Keratinocyte (primary cell): ENCODE data around the gene XCL1. TPM values are rescaled to one million over a fixed set of nuclear protein-coding genes. Genes with fewer than 3 reads are reported as not detected.

Experiments
- DNase-seq: peaks from one replicate; pipeline ENCODE4 v3.0.0-alpha.2; 2011; ENCODE audit warnings: low read depth, missing footprints, low spot score
- FAIRE-seq: peaks from 2 replicates; lab custom pipeline; 2011; peaks lifted over from hg19 to GRCh38; lab: Jason Lieb, UNC
- H2AFZ ChIP-seq: 2 replicates; pipeline ENCODE4 v1.6.0; 2012; ENCODE audit warnings: low read length, control low read depth, inconsistent platforms; ENCODE audit not compliant: control insufficient read depth
- H3K27ac ChIP-seq: 2 replicates; pipeline ENCODE4 v1.5.1; 2011; ENCODE audit warnings: low read length; ENCODE audit not compliant: control insufficient read depth, insufficient read depth
- H3K27me3 ChIP-seq: 3 replicates; pipeline ENCODE4 v1.6.0; 2011; ENCODE audit warnings: low read length; ENCODE audit not compliant: control insufficient read depth, insufficient read depth; ENCODE audit errors: extremely low read depth
- H3K36me3 ChIP-seq, 2 experiments: 2 replicates in 1 of 2; 3 replicates in 1 of 2; pipeline ENCODE4 v1.5.1; 2011; ENCODE audit warnings: low read length in 2 of 2, mild to moderate bottlenecking in 1 of 2; ENCODE audit not compliant: control insufficient read depth in 2 of 2, insufficient read depth in 2 of 2; ENCODE audit errors: extremely low read depth in 1 of 2
- H3K4me1 ChIP-seq: 3 replicates; pipeline ENCODE4 v1.5.1; 2011; ENCODE audit warnings: low read length; ENCODE audit not compliant: control insufficient read depth, insufficient read depth; ENCODE audit errors: extremely low read depth
- H3K4me2 ChIP-seq: 3 replicates; pipeline ENCODE4 v1.6.0; 2011; ENCODE audit warnings: low read depth, low read length; ENCODE audit not compliant: control insufficient read depth, insufficient read depth; ENCODE audit errors: extremely low read depth
- H3K4me3 ChIP-seq, 3 experiments: fragments of 200-600 bp in 1 of 3; sonication (generic) in 1 of 3; 2 replicates in 2 of 3; 3 replicates in 1 of 3; pipeline ENCODE4 v1.5.1; 2011 to 2016; ENCODE audit warnings: low read length in 3 of 3, mild to moderate bottlenecking in 3 of 3, control low read depth in 2 of 3, inconsistent platforms in 1 of 3, low read depth in 1 of 3, mixed read lengths in 1 of 3, mixed run types in 1 of 3, moderate library complexity in 1 of 3; ENCODE audit not compliant: control insufficient read depth in 2 of 3, insufficient read depth in 2 of 3; ENCODE audit errors: extremely low read depth in 1 of 3
- H3K79me2 ChIP-seq: 2 replicates; pipeline ENCODE4 v1.6.0; 2012; ENCODE audit warnings: low read length; ENCODE audit not compliant: control insufficient read depth, insufficient read depth
- H3K9ac ChIP-seq: 3 replicates; pipeline ENCODE4 v1.6.0; 2011; ENCODE audit warnings: low read length; ENCODE audit not compliant: control insufficient read depth, insufficient read depth; ENCODE audit errors: extremely low read depth
- H3K9me1 ChIP-seq: 3 replicates; pipeline ENCODE4 v1.6.0; 2011; ENCODE audit warnings: low read length; ENCODE audit not compliant: control insufficient read depth, insufficient read depth; ENCODE audit errors: extremely low read depth
- H3K9me3 ChIP-seq: 2 replicates; pipeline ENCODE4 v1.5.1; 2012; ENCODE audit warnings: low read depth, low read length; ENCODE audit not compliant: control insufficient read depth
- H4K20me1 ChIP-seq: 3 replicates; pipeline ENCODE4 v1.6.0; 2011; ENCODE audit warnings: low read length; ENCODE audit not compliant: control insufficient read depth, insufficient read depth; ENCODE audit errors: extremely low read depth
- EZH2 ChIP-seq: IDR thresholded peaks from one replicate; pipeline ENCODE4 v1.6.1; 2012; ENCODE audit warnings: inconsistent platforms, mild to moderate bottlenecking, low read length, moderate library complexity
- dilution Hi-C: fragments of 300-500 bp; cut with MboI; formaldehyde crosslinking; loops from one replicate; pipeline ENCODE4 v1.7.0; 2020; ENCODE audit warnings: low sequenced_read_pairs; ENCODE audit not compliant: extremely low pct_ligation_motif_present
- polyA plus RNA-seq, 5 experiments: library from polyadenylated mRNA; depleted of rRNA in 3 of 5; stranded (reverse) in 3 of 5; stranded (forward) in 1 of 5; unstranded in 1 of 5; fragments of >200 nt; gene quantifications; 1 replicate in 1 of 5; 2 replicates in 3 of 5; 3 replicates in 1 of 5; pipeline versions ENCODE4 v1.2.1 to v1.2.3, GENCODE V29; 2011 to 2012; ENCODE audit warnings: missing spikeins in 2 of 5, low read depth in 1 of 5, low replicate concordance in 1 of 5
- TF ChIP-seq, protein P1 (sequence below), 3 experiments: IDR thresholded peaks in 1 of 3; conservative IDR thresholded peaks in 1 of 3; optimal IDR thresholded peaks in 1 of 3; 2 replicates in 2 of 3; 3 replicates in 1 of 3; pipeline versions ENCODE3 to v1.5.1; 2011; ENCODE audit warnings: low read length in 3 of 3, mild to moderate bottlenecking in 3 of 3, moderate library complexity in 2 of 3, control low read depth in 1 of 3, inconsistent platforms in 1 of 3; ENCODE audit not compliant: insufficient read depth in 2 of 3; ENCODE audit errors: extremely low read depth in 1 of 3

XCL1 gene
- polyA plus RNA-seq, 1 donor (not counting 4 experiments of a cell fraction or from before 2014, with no cell fraction given), result 0.18 TPM

GRCh38 chr1:168605443-168605842 lies 29.0 kb downstream of the XCL1 start:
- Histone ChIP-seq H3K27ac (no peak overlapping the region), H3K4me1 (no peaks in the 10 kb centered on the region), H3K9me3 (no peaks in the 10 kb centered on the region), H3K9me1 (peaks cover 2% of the 10 kb centered on the region), H3K4me2 (no peak overlapping the region), H3K79me2 (no peaks in the 10 kb centered on the region), H3K4me3 (no peak overlapping the region), H2AFZ (no peak overlapping the region), H4K20me1 (no peaks in the 10 kb centered on the region), H3K36me3 (no peaks in the 10 kb centered on the region), H3K27me3 (no peaks in the 10 kb centered on the region), H3K9ac (no peak overlapping the region)
- DNase-seq (no peak), FAIRE-seq (no peak)
- dilution Hi-C loops, result no loop called here
- TF ChIP-seq EZH2, result no peak
- TF ChIP-seq, protein P1, sequence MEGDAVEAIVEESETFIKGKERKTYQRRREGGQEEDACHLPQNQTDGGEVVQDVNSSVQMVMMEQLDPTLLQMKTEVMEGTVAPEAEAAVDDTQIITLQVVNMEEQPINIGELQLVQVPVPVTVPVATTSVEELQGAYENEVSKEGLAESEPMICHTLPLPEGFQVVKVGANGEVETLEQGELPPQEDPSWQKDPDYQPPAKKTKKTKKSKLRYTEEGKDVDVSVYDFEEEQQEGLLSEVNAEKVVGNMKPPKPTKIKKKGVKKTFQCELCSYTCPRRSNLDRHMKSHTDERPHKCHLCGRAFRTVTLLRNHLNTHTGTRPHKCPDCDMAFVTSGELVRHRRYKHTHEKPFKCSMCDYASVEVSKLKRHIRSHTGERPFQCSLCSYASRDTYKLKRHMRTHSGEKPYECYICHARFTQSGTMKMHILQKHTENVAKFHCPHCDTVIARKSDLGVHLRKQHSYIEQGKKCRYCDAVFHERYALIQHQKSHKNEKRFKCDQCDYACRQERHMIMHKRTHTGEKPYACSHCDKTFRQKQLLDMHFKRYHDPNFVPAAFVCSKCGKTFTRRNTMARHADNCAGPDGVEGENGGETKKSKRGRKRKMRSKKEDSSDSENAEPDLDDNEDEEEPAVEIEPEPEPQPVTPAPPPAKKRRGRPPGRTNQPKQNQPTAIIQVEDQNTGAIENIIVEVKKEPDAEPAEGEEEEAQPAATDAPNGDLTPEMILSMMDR (optimal IDR thresholded peaks at IDR 0.05 in 1 of 3, IDR thresholded peaks at IDR 0.05 in 1 of 3, conservative IDR thresholded peaks at IDR 0.05 in 1 of 3; ENCODE audit: extremely low read depth in 1 of 3, insufficient read depth in 2 of 3, low read length in 3 of 3), result no peak

- H3K4me2 ChIP-seq, result no peak overlapping the region
- H3K9ac ChIP-seq, result no peak overlapping the region
- H3K4me3 ChIP-seq, result no peak overlapping the region
- H3K9me1 ChIP-seq, result peaks cover 2% of the 10 kb centered on the region
- no peaks in the 10 kb centered on the region for H3K27me3 ChIP-seq
- no peaks in the 10 kb centered on the region for H3K36me3 ChIP-seq
- no peaks in the 10 kb centered on the region for H3K79me2 ChIP-seq
- FAIRE-seq (no peak), DNase-seq (no peak)
- no peaks in the 10 kb centered on the region for H3K4me1 ChIP-seq
- H3K27ac ChIP-seq, result no peak overlapping the region
- H3K9me3 ChIP-seq, result no peaks in the 10 kb centered on the region
- no peak for TF ChIP-seq EZH2
- H2AFZ ChIP-seq, result no peak overlapping the region
- dilution Hi-C loops, result no loop called here
- no peaks in the 10 kb centered on the region for H4K20me1 ChIP-seq
Measured at GRCh38 chr1:168606096-168606495, 29.7 kb downstream of the XCL1 start.

DNA sequence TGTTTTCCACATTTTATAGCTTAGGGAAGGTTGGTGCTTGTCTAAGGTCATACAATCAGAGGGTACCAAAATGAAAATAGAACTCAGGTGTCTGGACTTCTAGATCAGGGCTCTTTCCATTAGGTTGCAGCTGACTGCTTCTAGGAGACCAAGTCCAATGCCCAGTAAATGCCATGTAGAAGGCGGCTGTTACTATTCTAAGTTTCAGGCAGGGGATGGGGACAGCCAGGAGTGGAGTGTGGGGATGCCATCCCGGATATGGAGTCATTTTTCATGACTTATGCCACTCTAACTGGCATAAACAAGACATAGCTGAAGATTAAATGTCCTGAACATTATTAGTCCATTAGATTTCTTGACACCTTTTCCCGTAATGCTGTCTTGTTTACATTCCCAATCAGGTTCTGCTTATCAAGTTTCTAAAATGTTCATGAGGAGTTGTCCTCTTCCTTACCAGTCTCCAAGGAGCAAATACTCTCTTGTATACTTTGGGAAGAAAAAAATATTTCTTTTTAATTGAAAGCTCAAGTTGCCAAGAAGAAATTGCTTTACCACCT lies 31.5 kb downstream of the XCL1 start:
- Histone ChIP-seq H3K27me3 (no peaks in the 10 kb centered on the region), H2AFZ (no peak overlapping the region), H3K9ac (no peak overlapping the region), H3K4me2 (no peak overlapping the region), H3K9me1 (peaks cover 2% of the 10 kb centered on the region), H3K4me3 (no peak overlapping the region), H3K79me2 (no peaks in the 10 kb centered on the region), H3K27ac (no peak overlapping the region), H3K36me3 (no peaks in the 10 kb centered on the region), H3K9me3 (no peaks in the 10 kb centered on the region), H3K4me1 (no peaks in the 10 kb centered on the region), H4K20me1 (no peaks in the 10 kb centered on the region)
- DNase-seq, result no peak
- dilution Hi-C loops, result no loop called here
- FAIRE-seq, result no peak
- TF ChIP-seq, protein P1 (optimal IDR thresholded peaks at IDR 0.05 in 1 of 3, IDR thresholded peaks at IDR 0.05 in 1 of 3, conservative IDR thresholded peaks at IDR 0.05 in 1 of 3; ENCODE audit: extremely low read depth in 1 of 3, insufficient read depth in 2 of 3, low read length in 3 of 3), result no peak
- no peak for TF ChIP-seq EZH2
